ENCODE data around the gene PCDH10.

The PCDH10 gene

GRCh38 chr4:133161570-133162295 is 12.6 kb downstream of the PCDH10 start:
- H3K4me3 ChIP-seq (ENCODE audit: low read length) = no peak overlapping the region
- TF ChIP-seq EZH2phosphoT487 (IDR thresholded peaks at IDR 0.05; ENCODE audit: borderline replicate concordance, low read length) (no peak), CTCF (IDR thresholded peaks at IDR 0.05; ENCODE audit: low read depth, low read length, poor library complexity, severe bottlenecking) (no peak)
- H3K9me3 ChIP-seq (ENCODE audit: control insufficient read depth, insufficient read depth, low read length) = no peaks in the 10 kb centered on the region
- no peaks in the 10 kb centered on the region for H3K27me3 ChIP-seq (ENCODE audit: control insufficient read depth, low read length)
- no peaks in the 10 kb centered on the region for H4K20me1 ChIP-seq (ENCODE audit: control insufficient read depth, insufficient read depth, low read depth, low read length)
- H3K9me2 ChIP-seq (replicated peaks; ENCODE audit: control insufficient read depth, low read length) = no peaks in the 10 kb centered on the region
- no peaks in the 10 kb centered on the region for H3K79me2 ChIP-seq (ENCODE audit: control insufficient read depth, low read length)
- no peaks in the 10 kb centered on the region for H3K36me3 ChIP-seq (ENCODE audit: control insufficient read depth, low read length)
- no peak overlapping the region for H3K4me2 ChIP-seq (ENCODE audit: low read length)
- H3K4me1 ChIP-seq (ENCODE audit: control insufficient read depth, low read length) = no peaks in the 10 kb centered on the region
- no peaks in the 10 kb centered on the region for H3F3A ChIP-seq (ENCODE audit: control insufficient read depth, insufficient read depth)
- no peak overlapping the region for H3K27ac ChIP-seq (ENCODE audit: low read depth, low read length)

GRCh38 chr4:133162941-133163340 is 13.8 kb downstream of the PCDH10 start:
- H3F3A ChIP-seq (ENCODE audit: control insufficient read depth, insufficient read depth) = no peaks in the 10 kb centered on the region
- H3K27ac ChIP-seq (ENCODE audit: low read depth, low read length) = no peak overlapping the region
- H3K4me2 ChIP-seq (ENCODE audit: low read length) = no peak overlapping the region
- H3K36me3 ChIP-seq (ENCODE audit: control insufficient read depth, low read length) = no peaks in the 10 kb centered on the region
- H3K4me1 ChIP-seq (ENCODE audit: control insufficient read depth, low read length) = no peaks in the 10 kb centered on the region
- H3K9me2 ChIP-seq (replicated peaks; ENCODE audit: control insufficient read depth, low read length) = no peaks in the 10 kb centered on the region
- H3K9me3 ChIP-seq (ENCODE audit: control insufficient read depth, insufficient read depth, low read length) = no peaks in the 10 kb centered on the region
- no peak overlapping the region for H3K4me3 ChIP-seq (ENCODE audit: low read length)
- H3K27me3 ChIP-seq (ENCODE audit: control insufficient read depth, low read length) = no peaks in the 10 kb centered on the region
- TF ChIP-seq EZH2phosphoT487 (IDR thresholded peaks at IDR 0.05; ENCODE audit: borderline replicate concordance, low read length) (no peak), CTCF (IDR thresholded peaks at IDR 0.05; ENCODE audit: low read depth, low read length, poor library complexity, severe bottlenecking) (no peak)
- no peaks in the 10 kb centered on the region for H3K79me2 ChIP-seq (ENCODE audit: control insufficient read depth, low read length)
- no peaks in the 10 kb centered on the region for H4K20me1 ChIP-seq (ENCODE audit: control insufficient read depth, insufficient read depth, low read depth, low read length)

GRCh38 chr4:133178956-133179355 is 29.9 kb downstream of the PCDH10 start:
- H3K27me3 ChIP-seq (ENCODE audit: control insufficient read depth, low read length) = no peaks in the 10 kb centered on the region
- no peaks in the 10 kb centered on the region for H3K36me3 ChIP-seq (ENCODE audit: control insufficient read depth, low read length)
- H3K4me1 ChIP-seq (ENCODE audit: control insufficient read depth, low read length) = no peaks in the 10 kb centered on the region
- no peak overlapping the region for H3K4me2 ChIP-seq (ENCODE audit: low read length)
- H3K4me3 ChIP-seq (ENCODE audit: low read length) = no peak overlapping the region
- H3K79me2 ChIP-seq (ENCODE audit: control insufficient read depth, low read length) = no peaks in the 10 kb centered on the region
- no peaks in the 10 kb centered on the region for H3K9me2 ChIP-seq (replicated peaks; ENCODE audit: control insufficient read depth, low read length)
- TF ChIP-seq EZH2phosphoT487 (IDR thresholded peaks at IDR 0.05; ENCODE audit: borderline replicate concordance, low read length) = no peak
- TF ChIP-seq CTCF (IDR thresholded peaks at IDR 0.05; ENCODE audit: low read depth, low read length, poor library complexity, severe bottlenecking) = no peak
- no peaks in the 10 kb centered on the region for H3F3A ChIP-seq (ENCODE audit: control insufficient read depth, insufficient read depth)
- H4K20me1 ChIP-seq (ENCODE audit: control insufficient read depth, insufficient read depth, low read depth, low read length) = no peaks in the 10 kb centered on the region
- no peaks in the 10 kb centered on the region for H3K9me3 ChIP-seq (ENCODE audit: control insufficient read depth, insufficient read depth, low read length)
- H3K27ac ChIP-seq (ENCODE audit: low read depth, low read length) = no peak overlapping the region
